A673 (cell line): ENCODE measurements around the gene SPECC1L. TPM values are rescaled to one million over a fixed set of nuclear protein-coding genes. Genes with fewer than 3 reads are reported as not detected.

Experiments used
- BruUV-seq: library from RNA; stranded (reverse); fragments of 400-500 nt; replicated peaks from 2 replicates; lab custom pipeline; 2021; lab: Mats Ljungman, UMichigan
- CTCF ChIA-PET: fragments of 300-600 bp; sonication (Branson Sonifier 250); formaldehyde crosslinking; loops from one replicate; lab custom pipeline; 2022; ENCODE audit warnings: antibody characterized with exemption; lab: Charles Lee
- POLR2A ChIA-PET: fragments of 300-600 bp; sonication (Branson Sonifier 250); formaldehyde crosslinking; loops from one replicate; lab custom pipeline; 2022; ENCODE audit warnings: antibody characterized with exemption; ENCODE audit not compliant: low non-redundant PET; lab: Charles Lee
- DNase-seq: peaks from one replicate; pipeline ENCODE4 v3.0.0-alpha.2; 2015; ENCODE audit warnings: low spot score
- H3K27ac ChIP-seq: fragments of 200-600 bp; sonication (generic); 2 replicates; pipeline ENCODE4 v1.5.1; 2016; ENCODE audit warnings: mixed run types, low read depth, mild to moderate bottlenecking, mixed read lengths, antibody characterized with exemption, low read length; ENCODE audit not compliant: poor library complexity, severe bottlenecking
- H3K27me3 ChIP-seq: fragments of 200-600 bp; sonication (generic); replicated peaks from 2 replicates; pipeline ENCODE4 v1.6.1; 2017; ENCODE audit warnings: mixed run types, low read depth, mild to moderate bottlenecking, mixed read lengths, antibody characterized with exemption, low read length; ENCODE audit not compliant: insufficient read depth, poor library complexity
- H3K36me3 ChIP-seq: fragments of 200-600 bp; sonication (generic); 2 replicates; pipeline ENCODE4 v1.6.1; 2016; ENCODE audit warnings: mixed run types, mild to moderate bottlenecking, mixed read lengths, antibody characterized with exemption, low read length; ENCODE audit not compliant: insufficient read depth, poor library complexity, severe bottlenecking
- H3K4me1 ChIP-seq: fragments of 200-600 bp; sonication (generic); 2 replicates; pipeline ENCODE4 v1.6.1; 2017; ENCODE audit warnings: mixed run types, mild to moderate bottlenecking, mixed read lengths, antibody characterized with exemption, low read length; ENCODE audit not compliant: insufficient read depth, poor library complexity, severe bottlenecking
- H3K4me3 ChIP-seq: fragments of 200-600 bp; sonication (generic); 2 replicates; pipeline ENCODE4 v1.5.1; 2016; ENCODE audit warnings: low read depth, mixed run types, mild to moderate bottlenecking, mixed read lengths, low read length; ENCODE audit not compliant: poor library complexity, severe bottlenecking
- H3K9me3 ChIP-seq: fragments of 200-600 bp; sonication (generic); 2 replicates; pipeline ENCODE4 v1.6.1; 2016; ENCODE audit warnings: mixed run types, low read depth, mild to moderate bottlenecking, mixed read lengths, antibody characterized with exemption, low read length; ENCODE audit not compliant: poor library complexity, severe bottlenecking
- EZH2 ChIP-seq: fragments of 200-600 bp; sonication (generic); IDR thresholded peaks from 2 replicates; pipeline ENCODE4 v1.6.1; 2017; ENCODE audit warnings: borderline replicate concordance, low read depth, mild to moderate bottlenecking, mixed read lengths, antibody characterized with exemption, low read length; ENCODE audit not compliant: poor library complexity, severe bottlenecking
- intact Hi-C: fragments of 100-400 bp; cut with micrococcal nuclease; formaldehyde crosslinking; loops from one replicate; pipeline ENCODE4 v1.10.0; 2022; ENCODE audit not compliant: unreplicated experiment
- total RNA-seq: library from RNA; stranded (reverse); gene quantifications from 2 replicates; pipeline ENCODE4 v1.2.3, GENCODE V29; 2021
- TF ChIP-seq, protein P1 (sequence below): fragments of 300-800, 200-600 bp; sonication (generic); conservative IDR thresholded peaks from 2 replicates; pipeline ENCODE4 v1.5.1; 2017; ENCODE audit warnings: low read depth, mild to moderate bottlenecking, antibody characterized with exemption, low read length, moderate library complexity, mixed read lengths

Gene SPECC1L
- total RNA-seq, 1 experiment from 2014 or later: 56.7 TPM

- H3K36me3 ChIP-seq: no peaks in the 10 kb centered on the region
- ChIA-PET CTCF (no interaction called here), POLR2A (no interaction called here)
- no peaks in the 10 kb centered on the region for H3K27me3 ChIP-seq
- H3K4me3 ChIP-seq: no peak overlapping the region
- TF ChIP-seq, protein P1, sequence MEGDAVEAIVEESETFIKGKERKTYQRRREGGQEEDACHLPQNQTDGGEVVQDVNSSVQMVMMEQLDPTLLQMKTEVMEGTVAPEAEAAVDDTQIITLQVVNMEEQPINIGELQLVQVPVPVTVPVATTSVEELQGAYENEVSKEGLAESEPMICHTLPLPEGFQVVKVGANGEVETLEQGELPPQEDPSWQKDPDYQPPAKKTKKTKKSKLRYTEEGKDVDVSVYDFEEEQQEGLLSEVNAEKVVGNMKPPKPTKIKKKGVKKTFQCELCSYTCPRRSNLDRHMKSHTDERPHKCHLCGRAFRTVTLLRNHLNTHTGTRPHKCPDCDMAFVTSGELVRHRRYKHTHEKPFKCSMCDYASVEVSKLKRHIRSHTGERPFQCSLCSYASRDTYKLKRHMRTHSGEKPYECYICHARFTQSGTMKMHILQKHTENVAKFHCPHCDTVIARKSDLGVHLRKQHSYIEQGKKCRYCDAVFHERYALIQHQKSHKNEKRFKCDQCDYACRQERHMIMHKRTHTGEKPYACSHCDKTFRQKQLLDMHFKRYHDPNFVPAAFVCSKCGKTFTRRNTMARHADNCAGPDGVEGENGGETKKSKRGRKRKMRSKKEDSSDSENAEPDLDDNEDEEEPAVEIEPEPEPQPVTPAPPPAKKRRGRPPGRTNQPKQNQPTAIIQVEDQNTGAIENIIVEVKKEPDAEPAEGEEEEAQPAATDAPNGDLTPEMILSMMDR: no peak
- TF ChIP-seq EZH2: no peak
- H3K4me1 ChIP-seq: no peaks in the 10 kb centered on the region
- no peak for DNase-seq
- H3K27ac ChIP-seq: no peak overlapping the region
- intact Hi-C loops: no loop called here
- no TSS peak for BruUV-seq
- H3K9me3 ChIP-seq: no peaks in the 10 kb centered on the region
Observed at GRCh38 chr22:24390576-24390975, 119.9 kb downstream of the SPECC1L start.

DNA sequence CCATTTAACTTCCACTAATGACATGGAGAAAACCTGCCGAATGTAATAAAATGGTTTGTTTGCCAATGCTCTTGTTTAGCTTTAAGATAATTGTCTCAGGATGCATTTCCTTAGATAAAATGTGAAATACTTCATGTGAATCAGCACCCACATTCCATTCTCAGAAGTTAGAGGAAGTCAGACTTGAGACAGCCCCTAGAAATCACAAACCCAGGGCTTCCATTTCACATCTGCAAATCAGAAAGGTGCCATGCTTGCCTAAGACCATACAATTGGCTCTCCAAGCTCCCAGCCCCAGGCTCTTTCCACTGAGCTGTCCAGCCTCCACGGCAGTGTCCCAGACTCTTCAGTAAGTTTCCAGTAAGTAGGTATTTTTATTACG, 121.2 kb downstream of the SPECC1L start:
- H3K27ac ChIP-seq: no peak overlapping the region
- ChIA-PET POLR2A (no interaction called here), CTCF (no interaction called here)
- no peak for DNase-seq
- TF ChIP-seq, protein P1: no peak
- TF ChIP-seq EZH2: no peak
- H3K36me3 ChIP-seq: peaks cover 4% of the 10 kb centered on the region
- H3K4me1 ChIP-seq: no peaks in the 10 kb centered on the region
- no TSS peak for BruUV-seq
- intact Hi-C loops: no loop called here
- H3K27me3 ChIP-seq: no peaks in the 10 kb centered on the region
- no peaks in the 10 kb centered on the region for H3K9me3 ChIP-seq
- H3K4me3 ChIP-seq: no peak overlapping the region

GRCh38 chr22:24392218-24392931, 121.7 kb downstream of the SPECC1L start:
- DNase-seq: no peak
- Histone ChIP-seq H3K27me3 (no peaks in the 10 kb centered on the region), H3K36me3 (peaks cover 4% of the 10 kb centered on the region), H3K27ac (no peak overlapping the region), H3K9me3 (no peaks in the 10 kb centered on the region), H3K4me1 (no peaks in the 10 kb centered on the region), H3K4me3 (no peak overlapping the region)
- CTCF ChIA-PET: no interaction called here
- TF ChIP-seq, protein P1: no peak
- TF ChIP-seq EZH2: no peak
- intact Hi-C loops: no loop called here
- BruUV-seq: no TSS peak
- POLR2A ChIA-PET: no interaction called here
